HepG2 (cell line): ENCODE results near the gene BCO1. TPM values are rescaled to one million over a fixed set of nuclear protein-coding genes. Genes with fewer than 3 reads are reported as not detected.

Source experiments
- ATAC-seq: fragments of 200-7000 bp; cut with Tn5 transposase; 3 replicates; pipeline ENCODE4 v1.9.1; 2020; ENCODE audit warnings: mild to moderate bottlenecking, moderate library complexity
- BruUV-seq: library from RNA; stranded (reverse); fragments of 400-500 nt; replicated peaks from 2 replicates; lab custom pipeline; 2021; lab: Mats Ljungman, UMichigan
- CTCF ChIA-PET: fragments of 300-600 bp; formaldehyde crosslinking; extraction: SDS; loops from one replicate; lab custom pipeline; 2021; ENCODE audit warnings: low total read pairs, inconsistent platforms, low intra/inter-chr PET ratio; lab: Yijun Ruan, JAX
- POLR2A ChIA-PET: fragments of 350-600 bp; sonication (Branson Sonifier 250); formaldehyde crosslinking; loops from one replicate; lab custom pipeline; 2020; ENCODE audit warnings: antibody characterized with exemption, inconsistent platforms; lab: Yijun Ruan, JAX
- DNase-seq: peaks from one replicate; pipeline ENCODE4 v3.0.0-alpha.2; 2015; ENCODE audit warnings: low spot score
- FAIRE-seq: peaks from 3 replicates; lab custom pipeline; 2011; peaks lifted over from hg19 to GRCh38; lab: Jason Lieb, UNC
- H2AFZ ChIP-seq: one replicate; pipeline ENCODE4 v1.6.1; 2011; ENCODE audit warnings: low read length, inconsistent platforms
- H3K27ac ChIP-seq: fragments of 300-600 bp; 3 replicates; pipeline ENCODE4 v1.8.0; 2011; ENCODE audit warnings: mixed run types, mild to moderate bottlenecking, mixed read lengths, low read length, inconsistent platforms; ENCODE audit not compliant: insufficient read depth; ENCODE audit errors: extremely low read length
- H3K27me3 ChIP-seq, 2 experiments: fragments of 200-600 bp in 1 of 2; 2 replicates in 1 of 2; 3 replicates in 1 of 2; pipeline versions ENCODE4 v1.6.0 to v1.8.0; 2011; ENCODE audit warnings: low read length in 2 of 2, mild to moderate bottlenecking in 2 of 2, moderate library complexity in 2 of 2, inconsistent platforms in 1 of 2; ENCODE audit not compliant: insufficient read depth in 2 of 2, control insufficient read depth in 1 of 2
- H3K36me3 ChIP-seq, 2 experiments: fragments of 200-600 bp in 1 of 2; replicated peaks in 1 of 2; 2 replicates in 1 of 2; 3 replicates in 1 of 2; pipeline versions ENCODE4 v1.5.1 to v1.8.0; 2011; ENCODE audit warnings: low read length in 2 of 2, inconsistent platforms in 1 of 2; ENCODE audit not compliant: insufficient read depth in 2 of 2, control insufficient read depth in 1 of 2
- H3K4me1 ChIP-seq: 2 replicates; pipeline ENCODE4 v1.5.1; 2012; ENCODE audit warnings: low read length, inconsistent platforms; ENCODE audit not compliant: insufficient read depth
- H3K4me2 ChIP-seq: 2 replicates; pipeline ENCODE4 v1.6.0; 2011; ENCODE audit warnings: low read depth, low read length, inconsistent platforms
- H3K4me3 ChIP-seq, 3 experiments: fragments of 200-600 bp in 1 of 3; sonication (generic), shearing (Covaris generic) in 1 of 3; replicated peaks in 1 of 3; 2 replicates each; pipeline ENCODE4 v1.5.1; 2011 to 2016; ENCODE audit warnings: low read length in 3 of 3, inconsistent platforms in 2 of 3, low read depth in 2 of 3, mild to moderate bottlenecking in 2 of 3, control low read depth in 1 of 3, mixed read lengths in 1 of 3; ENCODE audit not compliant: insufficient read depth in 1 of 3
- H3K79me2 ChIP-seq: one replicate; pipeline ENCODE4 v1.6.1; 2011; ENCODE audit warnings: low read length, inconsistent platforms; ENCODE audit not compliant: insufficient read depth
- H3K9ac ChIP-seq: 2 replicates; pipeline ENCODE4 v1.6.0; 2011; ENCODE audit warnings: mild to moderate bottlenecking, low read depth, low read length, inconsistent platforms; ENCODE audit not compliant: insufficient read depth
- H3K9me3 ChIP-seq: 2 replicates; pipeline ENCODE4 v1.5.1; 2012; ENCODE audit warnings: mild to moderate bottlenecking, low read length
- H4K20me1 ChIP-seq: 2 replicates; pipeline ENCODE4 v1.6.0; 2011; ENCODE audit warnings: inconsistent platforms, mild to moderate bottlenecking, low read length, moderate library complexity; ENCODE audit not compliant: insufficient read depth
- BRD4 ChIP-seq: sonication (generic); formaldehyde crosslinking; IDR thresholded peaks from 2 replicates; pipeline ENCODE4 v1.4.0; 2020; ENCODE audit warnings: missing genetic modification reagents
- CBFB ChIP-seq: sonication (generic); formaldehyde crosslinking; IDR thresholded peaks from 2 replicates; pipeline ENCODE4 v1.4.0; 2020; ENCODE audit warnings: missing genetic modification reagents
- CERS6 ChIP-seq: sonication (generic); formaldehyde crosslinking; IDR thresholded peaks from 2 replicates; pipeline ENCODE4 v1.5.0; 2020; ENCODE audit warnings: missing genetic modification reagents
- CREM ChIP-seq, 2 experiments: sonication (generic) in 1 of 2; formaldehyde crosslinking in 1 of 2; IDR thresholded peaks; 2 replicates each; pipeline versions ENCODE4 v1.4.0 to v1.6.1; 2016 to 2020; ENCODE audit warnings: antibody characterized with exemption in 1 of 2, mild to moderate bottlenecking in 1 of 2, missing genetic modification reagents in 1 of 2
- ETV5 ChIP-seq: IDR thresholded peaks from 2 replicates; pipeline ENCODE4 v1.6.1; 2018; ENCODE audit warnings: missing biosample characterization, missing genetic modification reagents, inconsistent platforms, borderline replicate concordance
- GZF1 ChIP-seq: sonication (generic); formaldehyde crosslinking; IDR thresholded peaks from 2 replicates; pipeline ENCODE4 v1.5.1; 2020; ENCODE audit warnings: mild to moderate bottlenecking, missing genetic modification reagents
- PHF21A ChIP-seq: sonication (generic); formaldehyde crosslinking; IDR thresholded peaks from 2 replicates; pipeline ENCODE4 v1.5.0; 2020; ENCODE audit warnings: mild to moderate bottlenecking, missing genetic modification reagents
- PHF8 ChIP-seq: sonication (generic); formaldehyde crosslinking; IDR thresholded peaks from 2 replicates; pipeline ENCODE4 v1.5.0; 2020; ENCODE audit warnings: missing genetic modification reagents
- POLR2AphosphoS2 ChIP-seq: IDR thresholded peaks from 2 replicates; pipeline ENCODE4 v1.6.1; 2011; ENCODE audit warnings: low read depth, low read length, improper control_type of control experiment
- PRMT3 ChIP-seq: sonication (generic); formaldehyde crosslinking; IDR thresholded peaks from 2 replicates; pipeline ENCODE4 v1.8.1; 2022; ENCODE audit warnings: low read depth, mild to moderate bottlenecking, moderate library complexity, missing genetic modification reagents, borderline replicate concordance
- RNF2 ChIP-seq: fragments of 450-650 bp; conservative IDR thresholded peaks from 2 replicates; pipeline ENCODE4 v1.6.1; 2016; ENCODE audit warnings: low read depth
- STAT6 ChIP-seq: sonication (generic); formaldehyde crosslinking; IDR thresholded peaks from 2 replicates; pipeline ENCODE4 v1.4.0; 2020; ENCODE audit warnings: missing genetic modification reagents, mild to moderate bottlenecking, borderline replicate concordance
- ZBTB49 ChIP-seq: sonication (generic); formaldehyde crosslinking; IDR thresholded peaks from 2 replicates; pipeline ENCODE4 v1.4.0; 2020; ENCODE audit warnings: missing genetic modification reagents, borderline replicate concordance
- ZNF788 ChIP-seq: sonication (generic); formaldehyde crosslinking; IDR thresholded peaks from 2 replicates; pipeline ENCODE4 v1.5.0; 2020; ENCODE audit warnings: mild to moderate bottlenecking, missing genetic modification reagents, borderline replicate concordance
- ZSCAN25 ChIP-seq: sonication (generic); formaldehyde crosslinking; IDR thresholded peaks from 2 replicates; pipeline ENCODE4 v1.8.0; 2022; ENCODE audit warnings: mild to moderate bottlenecking, missing genetic modification reagents
- ZSCAN9 ChIP-seq: IDR thresholded peaks from 2 replicates; pipeline ENCODE4 v1.6.1; 2016; ENCODE audit warnings: borderline replicate concordance
- WGBS: methylation state at CpG from one replicate; pipeline ENCODE4 v1.1.6; 2017; ENCODE audit warnings: low lambda C conversion rate; 5-methylcytosine and 5-hydroxymethylcytosine counted together
- in situ Hi-C: cut with HindIII; loops from 2 replicates; pipeline ENCODE4 v1.10.0; 2017; ENCODE audit warnings: low pct_unique_long_range_greater_than_20kb; ENCODE audit not compliant: extremely low pct_ligation_motif_present
- intact Hi-C: fragments of 100-400 bp; cut with micrococcal nuclease; formaldehyde crosslinking; loops from one replicate; pipeline ENCODE4 v1.10.0; 2022; ENCODE audit not compliant: unreplicated experiment
- polyA plus RNA-seq, 8 experiments: library from polyadenylated mRNA; depleted of rRNA in 3 of 8; stranded (reverse) in 7 of 8; unstranded in 1 of 8; fragments of >200 nt; fragmentation: Illumina TruSeq in 4 of 8; extraction: Trizol in 4 of 8; gene quantifications; 2 replicates each; pipeline versions ENCODE4 v1.2.1 to v1.2.3, GENCODE V29; 2011 to 2016; ENCODE audit warnings: low read depth in 4 of 8, missing spikeins in 1 of 8, mixed read lengths in 1 of 8; ENCODE audit not compliant: insufficient read depth in 1 of 8
- total RNA-seq, 5 experiments: library from RNA; depleted of rRNA; stranded (reverse); fragments of >200 nt; fragmentation: Illumina TruSeq; extraction: Trizol; gene quantifications; 2 replicates each; pipeline ENCODE4 v1.2.3, GENCODE V29; 2016; ENCODE audit warnings: low read depth in 1 of 5

BCO1 gene
- total and polyA plus RNA-seq, 2 of the 13 experiments (the other 11 are each of a cell fraction or from before 2014, with no cell fraction given), result 0.11 TPM; not detected in 1

GRCh38 chr16:81198635-81199034 lies 39.9 kb upstream of the BCO1 start:
- ChIA-PET POLR2A (interaction anchor here (0.8 to 1.0 kb wide), 3 partner anchors 17 to 163 kb away, joined by 3 to 6 read pairs (median 5); partner anchors contain the start of gene ATMIN), CTCF (interaction anchor here (0.7 to 1.6 kb wide), 2 partner anchors 60 to 163 kb away, joined by 3 to 14 read pairs; partner anchors contain the start of gene ATMIN)
- peak overlapping the region in 1 of 3 experiments; percentile 35; a peak in 1 of 6 replicates for H3K4me3 ChIP-seq
- WGBS, result 7% methylated on average over 9 of the region's 9 CpGs
- peak; percentile 61 for FAIRE-seq
- ATAC-seq, result peak; percentile 98
- no peak overlapping the region for H2AFZ ChIP-seq
- no peaks in the 10 kb centered on the region for H3K4me1 ChIP-seq
- peak overlapping the region; percentile 43 for H3K4me2 ChIP-seq
- no peaks in the 10 kb centered on the region for H3K9me3 ChIP-seq
- no TSS peak for BruUV-seq
- in situ Hi-C loops, result no loop called here
- H3K9ac ChIP-seq, result no peak overlapping the region
- intact Hi-C loops, result loop anchor here (1.0 kb wide), 1 partner anchor 163 kb away; the partner anchor contains the start of gene ATMIN
- H4K20me1 ChIP-seq, result no peaks in the 10 kb centered on the region
- peak; percentile 59 for DNase-seq
- no peaks in the 10 kb centered on the region for H3K36me3 ChIP-seq
- no peaks in the 10 kb centered on the region for H3K79me2 ChIP-seq
- no peak overlapping the region for H3K27ac ChIP-seq
- H3K27me3 ChIP-seq, result peaks cover 2 to 61% of the 10 kb centered on the region in 2 experiments; a peak in 3 of 5 replicates
- no peak for TF ChIP-seq CERS6 (CRISPR knock-in tag)
- TF ChIP-seq ZSCAN25, result peak; percentile 34; the same call in 1 of the 2 replicates
- TF ChIP-seq ZSCAN9, result no peak
- no peak for TF ChIP-seq STAT6 (CRISPR knock-in tag)
- 0 out of 2 replicates have a peak, but pooled peaks have one; percentile 46 for TF ChIP-seq GZF1 (CRISPR knock-in tag)
- TF ChIP-seq PHF8, result 0 out of 2 replicates have a peak, but pooled peaks have one; percentile 29
- 0 out of 2 replicates have a peak, but pooled peaks have one; percentile 50 for TF ChIP-seq RNF2
- TF ChIP-seq POLR2AphosphoS2, result no peak
- TF ChIP-seq ZNF788 (CRISPR knock-in tag), result peak; percentile 27; the same call in 1 of the 2 replicates
- TF ChIP-seq BRD4 (CRISPR knock-in tag), result no peak
- no peak for TF ChIP-seq ZBTB49 (CRISPR knock-in tag)
- TF ChIP-seq PHF21A (CRISPR knock-in tag), result peak; percentile 40; the same call in 1 of the 2 replicates
- TF ChIP-seq PRMT3 (CRISPR knock-in tag), result no peak
- 0 out of 2 replicates have a peak, but pooled peaks have one; percentile 45 for TF ChIP-seq ETV5 (CRISPR knock-in tag)
- TF ChIP-seq CREM (IDR thresholded peaks at IDR 0.05), result no peak
- no peak for TF ChIP-seq CREM (CRISPR knock-in tag; IDR thresholded peaks at IDR 0.05)
- no peak for TF ChIP-seq CBFB (CRISPR knock-in tag)
